HCT116 (cell line): Measurements from ENCODE around the gene KRTAP5-9. TPM values are rescaled to one million over a fixed set of nuclear protein-coding genes. Genes with fewer than 3 reads are reported as not detected.

ENCODE experiments used
- ATAC-seq: fragments of 200-7000 bp; cut with Tn5 transposase; 2 replicates; pipeline ENCODE4 v1.9.1; 2020; ENCODE audit warnings: mild to moderate bottlenecking, moderate library complexity
- BruUV-seq: library from RNA; stranded (reverse); fragments of 400-500 nt; replicated peaks from 2 replicates; lab custom pipeline; 2021; lab: Mats Ljungman, UMichigan
- CTCF ChIA-PET: fragments of 300-600 bp; sonication (Branson Sonifier 250); formaldehyde crosslinking; loops from one replicate; lab custom pipeline; 2021; ENCODE audit warnings: antibody characterized with exemption; lab: Charles Lee
- POLR2A ChIA-PET: fragments of 300-600, 350-600 bp; sonication (Branson Sonifier 250); formaldehyde crosslinking; loops from one replicate; lab custom pipeline; 2021; ENCODE audit warnings: antibody characterized with exemption; lab: Charles Lee
- RAD21 ChIA-PET, 2 experiments: fragments of 300-600 bp; sonication (Branson Sonifier 250); formaldehyde crosslinking; loops; one replicate each; lab custom pipeline; 2023; ENCODE audit warnings: low total read pairs in 2 of 2; ENCODE audit not compliant: uncharacterized antibody in 2 of 2, unreplicated experiment in 2 of 2, low non-redundant PET in 1 of 2; lab: Charles Lee
- DNase-seq: peaks from one replicate; pipeline ENCODE4 v3.0.0-alpha.2; 2010; ENCODE audit warnings: low read depth, low spot score
- H2AFZ ChIP-seq: fragments of 200-600 bp; shearing (Covaris generic), sonication (generic); 2 replicates; pipeline ENCODE4 v1.6.1; 2017; ENCODE audit warnings: low read depth, mixed run types, mixed read lengths, antibody characterized with exemption, low read length; ENCODE audit not compliant: poor library complexity, severe bottlenecking
- H3K27ac ChIP-seq: 2 replicates; pipeline ENCODE4 v1.5.1; 2012; ENCODE audit warnings: low read depth, low read length
- H3K27me3 ChIP-seq: fragments of 200-600 bp; sonication (generic); 2 replicates; pipeline ENCODE4 v1.6.1; 2016; ENCODE audit warnings: mixed run types, low read length, mixed read lengths; ENCODE audit not compliant: insufficient read depth
- H3K36me3 ChIP-seq, 2 experiments: fragments of 200-500 bp in 1 of 2; fragments of 200-600 bp in 1 of 2; sonication (Bioruptor generic) in 1 of 2; sonication (generic) in 1 of 2; 2 replicates each; pipeline versions ENCODE4 v1.5.1 to v1.6.1; 2014 to 2016; ENCODE audit warnings: low read length in 2 of 2, inconsistent platforms in 1 of 2, mixed read lengths in 1 of 2, mixed run types in 1 of 2; ENCODE audit not compliant: insufficient read depth in 2 of 2, control insufficient read depth in 1 of 2
- H3K4me1 ChIP-seq, 2 experiments: fragments of 200-600 bp in 1 of 2; sonication (generic) in 1 of 2; 2 replicates each; pipeline versions ENCODE4 v1.5.1 to v1.6.1; 2012 to 2017; ENCODE audit warnings: low read length in 2 of 2, inconsistent platforms in 1 of 2, mild to moderate bottlenecking in 1 of 2, mixed read lengths in 1 of 2, mixed run types in 1 of 2, moderate library complexity in 1 of 2; ENCODE audit not compliant: insufficient read depth in 2 of 2, control insufficient read depth in 1 of 2
- H3K4me2 ChIP-seq: fragments of 200-600 bp; sonication (generic); 2 replicates; pipeline ENCODE4 v1.6.1; 2017; ENCODE audit warnings: mixed run types, low read length, mixed read lengths
- H3K4me3 ChIP-seq, 2 experiments: fragments of 200-600 bp in 1 of 2; sonication (generic) in 1 of 2; replicated peaks in 1 of 2; 2 replicates each; pipeline ENCODE4 v1.5.1; 2011 to 2016; ENCODE audit warnings: low read length in 2 of 2, control low read depth in 1 of 2, low read depth in 1 of 2, mild to moderate bottlenecking in 1 of 2, mixed read lengths in 1 of 2, mixed run types in 1 of 2
- H3K79me2 ChIP-seq: fragments of 200-600 bp; sonication (generic); 2 replicates; pipeline ENCODE4 v1.6.1; 2017; ENCODE audit warnings: mild to moderate bottlenecking, mixed run types, low read length, moderate library complexity, mixed read lengths; ENCODE audit not compliant: insufficient read depth
- H3K9ac ChIP-seq: fragments of 200-600 bp; sonication (generic); 2 replicates; pipeline ENCODE4 v1.6.1; 2016; ENCODE audit warnings: low read length, mixed read lengths
- H3K9me2 ChIP-seq: fragments of 200-600 bp; sonication (generic), shearing (Covaris generic); 2 replicates; pipeline ENCODE4 v1.6.1; 2017; ENCODE audit warnings: mixed run types, mild to moderate bottlenecking, moderate library complexity; ENCODE audit not compliant: insufficient read depth
- H3K9me3 ChIP-seq, 2 experiments: fragments of 200-500 bp in 1 of 2; fragments of 200-600 bp in 1 of 2; sonication (Bioruptor generic) in 1 of 2; sonication (generic) in 1 of 2; 2 replicates each; pipeline ENCODE4 v1.6.1; 2014 to 2017; ENCODE audit warnings: low read length in 2 of 2, mixed read lengths in 2 of 2, inconsistent platforms in 1 of 2, low read depth in 1 of 2, mild to moderate bottlenecking in 1 of 2, mixed run types in 1 of 2, moderate library complexity in 1 of 2; ENCODE audit not compliant: control insufficient read depth in 1 of 2, insufficient read depth in 1 of 2
- H4K20me1 ChIP-seq: fragments of 200-600 bp; sonication (generic), shearing (Covaris generic); 2 replicates; pipeline ENCODE4 v1.6.1; 2017; ENCODE audit warnings: mixed run types, mild to moderate bottlenecking, moderate library complexity; ENCODE audit not compliant: insufficient read depth
- CTCF ChIP-seq, 3 experiments: fragments of 200-600 bp in 1 of 3; sonication (generic) in 1 of 3; IDR thresholded peaks in 2 of 3; conservative IDR thresholded peaks in 1 of 3; 2 replicates each; pipeline ENCODE4 v1.5.1; 2012 to 2017; ENCODE audit warnings: low read depth in 2 of 3, low read length in 2 of 3, antibody characterized with exemption in 1 of 3, borderline replicate concordance in 1 of 3, control low read depth in 1 of 3, mild to moderate bottlenecking in 1 of 3, mixed read lengths in 1 of 3, mixed run types in 1 of 3, moderate library complexity in 1 of 3; ENCODE audit not compliant: insufficient read depth in 1 of 3
- EGR1 ChIP-seq: IDR thresholded peaks from 2 replicates; pipeline ENCODE4 v1.6.1; 2012; ENCODE audit warnings: low read depth
- JUND ChIP-seq: IDR thresholded peaks from 2 replicates; pipeline ENCODE4 v1.6.1; 2012
- POLR2A ChIP-seq: IDR thresholded peaks from 2 replicates; pipeline ENCODE4 v1.7.0; 2011; ENCODE audit warnings: borderline replicate concordance; ENCODE audit not compliant: insufficient read depth, insufficient read length; ENCODE audit errors: extremely low read depth
- SIN3A ChIP-seq: IDR thresholded peaks from 2 replicates; pipeline ENCODE4 v1.6.1; 2012; ENCODE audit warnings: low read depth
- SRF ChIP-seq: IDR thresholded peaks from 2 replicates; pipeline ENCODE4 v1.6.1; 2012; ENCODE audit warnings: low read depth
- YY1 ChIP-seq: IDR thresholded peaks from 2 replicates; pipeline ENCODE4 v1.6.1; 2011; ENCODE audit warnings: low read length, low read depth, moderate library complexity, mild to moderate bottlenecking; ENCODE audit not compliant: insufficient replicate concordance; ENCODE audit errors: extremely low read depth
- ZFX ChIP-seq: fragments of 450-650 bp; IDR thresholded peaks from 2 replicates; pipeline ENCODE4 v1.6.1; 2017
- ZNF274 ChIP-seq: fragments of 200-500 bp; sonication (Bioruptor generic); IDR thresholded peaks from 2 replicates; pipeline ENCODE4 v1.6.1; 2014; ENCODE audit warnings: mild to moderate bottlenecking, low read depth, low read length, inconsistent platforms
- intact Hi-C: fragments of 100-400 bp; cut with micrococcal nuclease; formaldehyde crosslinking; loops from 2 replicates; pipeline ENCODE4 v1.10.0; 2022
- total RNA-seq: library from RNA; stranded (reverse); gene quantifications from one replicate; pipeline ENCODE4 v1.2.1, GENCODE V29; 2021; ENCODE audit not compliant: unreplicated experiment

The KRTAP5-9 gene
- total RNA-seq, 1 experiment from 2014 or later = 0.27 TPM

- no peak for ATAC-seq
- no peaks in the 10 kb centered on the region for H3K79me2 ChIP-seq
- H3K4me2 ChIP-seq = no peak overlapping the region
- no peak overlapping the region for H3K4me3 ChIP-seq
- TF ChIP-seq EGR1 (no peak), JUND (no peak), CTCF (IDR thresholded peaks at IDR 0.05 in 2 of 3, conservative IDR thresholded peaks at IDR 0.05 in 1 of 3; ENCODE audit: borderline replicate concordance in 1 of 3, insufficient read depth in 1 of 3, low read depth in 2 of 3, low read length in 2 of 3) (no peak), YY1 (no peak), SRF (no peak), ZNF274 (no peak), POLR2A (no peak), ZFX (no peak)
- H4K20me1 ChIP-seq = no peaks in the 10 kb centered on the region
- H3K9ac ChIP-seq = no peak overlapping the region
- DNase-seq = no peak
- no TSS peak for BruUV-seq
- ChIA-PET POLR2A (no interaction called here), RAD21 (no interaction called here), CTCF (no interaction called here)
- H3K36me3 ChIP-seq = peaks cover 9 to 12% of the 10 kb centered on the region in 2 experiments; a peak in 1 of 4 replicates
- intact Hi-C loops = no loop called here
- H3K9me3 ChIP-seq = no peaks in the 10 kb centered on the region
- H3K4me1 ChIP-seq = peaks cover 11 to 12% of the 10 kb centered on the region in 2 experiments; a peak in 3 of 4 replicates
- H3K27me3 ChIP-seq = no peaks in the 10 kb centered on the region
- H2AFZ ChIP-seq = no peak overlapping the region
- no peak overlapping the region for H3K27ac ChIP-seq
- no peaks in the 10 kb centered on the region for H3K9me2 ChIP-seq
These were observed 46.2 kb upstream of the KRTAP5-9 start for GRCh38 chr11:71502026-71502425.

- no peaks in the 10 kb centered on the region for H3K9me2 ChIP-seq
- H3K9me3 ChIP-seq = no peaks in the 10 kb centered on the region
- no peaks in the 10 kb centered on the region for H3K79me2 ChIP-seq
- no TSS peak for BruUV-seq
- no peak for TF ChIP-seq SIN3A
- H2AFZ ChIP-seq = no peak overlapping the region
- peaks cover 11 to 12% of the 10 kb centered on the region in 2 experiments; a peak in 3 of 4 replicates for H3K4me1 ChIP-seq
- ATAC-seq = no peak
- no peaks in the 10 kb centered on the region for H4K20me1 ChIP-seq
- ChIA-PET POLR2A (no interaction called here), CTCF (no interaction called here), RAD21 (no interaction called here)
- DNase-seq = no peak
- H3K36me3 ChIP-seq = peaks cover 9 to 12% of the 10 kb centered on the region in 2 experiments; a peak in 1 of 4 replicates
- no peaks in the 10 kb centered on the region for H3K27me3 ChIP-seq
- intact Hi-C loops = no loop called here
- no peak overlapping the region for H3K27ac ChIP-seq
- H3K4me3 ChIP-seq = no peak overlapping the region
- no peak overlapping the region for H3K9ac ChIP-seq
- H3K4me2 ChIP-seq = no peak overlapping the region
These were observed 45.3 kb upstream of the KRTAP5-9 start for GRCh38 chr11:71502871-71503435.
